GM21515 (cell line): ENCODE data around the gene HDX.
"Not testable (repeated sequence)": the region's sequence is repeated elsewhere in the genome, so short reads cannot be mapped to it uniquely, and the experiment has no call there.

Experiments
- ATAC-seq: cut with Tn5 transposase; IDR thresholded peaks from one replicate; pipeline ENCODE4 v1.9.1; 2021; ENCODE audit not compliant: unreplicated experiment

HDX gene

DNA sequence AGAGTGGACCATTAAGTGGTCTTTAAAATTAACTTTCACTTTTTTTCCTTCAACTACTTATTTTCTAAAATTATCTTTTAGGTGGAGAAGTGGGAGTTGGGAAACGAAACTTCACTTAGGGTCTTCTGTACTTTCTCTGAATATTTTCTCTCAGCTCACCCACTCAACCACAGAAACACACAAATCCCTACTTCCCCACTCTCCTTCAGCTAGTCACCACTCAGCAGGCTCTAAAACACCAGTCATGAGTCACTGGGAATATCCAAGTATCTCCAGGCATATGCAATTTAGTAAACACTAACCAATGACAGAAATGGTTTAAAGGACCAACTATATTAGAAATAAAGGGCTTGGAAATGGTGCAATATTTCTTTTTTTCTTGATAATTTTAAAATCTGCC is 161.3 kb downstream of the HDX start:
- ATAC-seq: no peak

DNA sequence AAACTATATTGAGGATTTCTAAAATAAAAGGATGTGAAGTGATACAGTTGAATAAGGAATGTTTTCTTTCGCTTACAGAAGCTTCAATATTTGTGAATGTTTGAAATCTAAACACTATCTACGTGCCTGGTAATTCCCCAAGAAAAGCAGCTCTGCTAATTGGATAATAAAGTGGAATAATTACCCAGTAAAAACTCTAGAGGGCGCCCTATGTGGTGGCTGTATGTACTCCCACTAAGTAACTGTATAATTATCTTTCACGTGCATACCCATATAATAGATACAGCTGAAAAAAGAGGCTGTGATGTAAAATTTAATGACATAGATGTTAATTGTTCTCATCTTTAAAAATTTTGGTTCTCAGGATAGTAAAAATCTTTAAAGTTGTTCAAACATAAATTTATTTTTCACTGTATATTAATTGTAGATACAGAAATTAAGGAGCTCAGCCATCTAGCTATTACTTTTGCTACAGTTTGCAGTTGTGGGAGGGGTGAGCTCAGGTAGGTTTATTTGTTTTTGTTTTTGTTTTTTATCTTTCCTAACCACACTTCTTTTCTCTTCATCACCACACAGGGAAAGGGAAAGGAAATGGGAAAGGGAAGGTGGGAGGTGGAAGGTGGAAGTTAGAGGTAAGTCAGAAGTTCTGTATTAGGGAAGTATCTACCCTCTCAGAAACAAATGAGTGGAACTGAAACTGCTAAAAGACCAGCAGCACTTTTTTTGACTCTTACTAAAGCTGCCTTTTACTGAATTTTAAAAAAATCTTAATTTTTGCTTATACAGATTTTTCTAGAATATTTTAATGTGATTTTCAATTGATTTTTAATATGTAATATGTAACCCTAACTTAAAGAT is 162.5 kb downstream of the HDX start:
- no peak for ATAC-seq

DNA sequence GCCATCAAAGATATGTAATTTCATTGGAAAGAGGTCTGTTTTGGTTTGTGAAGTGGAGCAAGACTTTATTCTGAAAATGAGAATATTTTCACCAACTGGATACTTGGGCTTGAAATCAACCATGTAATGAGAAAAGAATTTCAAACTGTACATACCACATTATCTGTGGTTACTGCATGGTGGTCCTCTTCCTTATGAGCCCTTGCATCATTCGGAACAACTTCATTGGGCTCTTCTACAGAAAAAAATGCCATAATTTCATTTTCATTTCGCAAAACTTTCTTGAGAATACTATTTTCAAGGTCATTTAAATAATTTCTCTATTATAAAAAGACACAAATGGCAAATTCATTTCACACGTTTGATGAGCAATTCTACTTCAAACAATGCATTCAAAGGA is 165.6 kb downstream of the HDX start:
- no peak for ATAC-seq

DNA sequence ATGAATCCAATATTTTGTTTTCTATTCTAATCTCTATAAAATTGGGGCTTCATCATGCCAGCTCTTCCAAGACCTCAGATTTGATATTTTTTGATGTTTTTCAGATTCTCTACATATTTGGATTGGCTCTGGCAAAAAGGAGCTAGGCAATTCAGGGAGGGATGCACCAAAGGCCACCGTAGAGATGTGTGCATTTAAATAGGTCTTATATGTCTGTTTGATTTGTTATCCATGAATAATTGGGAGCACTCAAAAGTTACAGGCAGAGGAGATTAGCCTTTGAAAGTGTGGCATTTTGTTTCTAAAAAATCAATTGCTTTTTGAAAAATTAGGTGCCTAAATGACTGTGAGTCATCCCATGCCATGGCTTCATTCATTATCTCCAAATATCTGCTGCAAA is 167.1 kb downstream of the HDX start:
- no peak for ATAC-seq

DNA sequence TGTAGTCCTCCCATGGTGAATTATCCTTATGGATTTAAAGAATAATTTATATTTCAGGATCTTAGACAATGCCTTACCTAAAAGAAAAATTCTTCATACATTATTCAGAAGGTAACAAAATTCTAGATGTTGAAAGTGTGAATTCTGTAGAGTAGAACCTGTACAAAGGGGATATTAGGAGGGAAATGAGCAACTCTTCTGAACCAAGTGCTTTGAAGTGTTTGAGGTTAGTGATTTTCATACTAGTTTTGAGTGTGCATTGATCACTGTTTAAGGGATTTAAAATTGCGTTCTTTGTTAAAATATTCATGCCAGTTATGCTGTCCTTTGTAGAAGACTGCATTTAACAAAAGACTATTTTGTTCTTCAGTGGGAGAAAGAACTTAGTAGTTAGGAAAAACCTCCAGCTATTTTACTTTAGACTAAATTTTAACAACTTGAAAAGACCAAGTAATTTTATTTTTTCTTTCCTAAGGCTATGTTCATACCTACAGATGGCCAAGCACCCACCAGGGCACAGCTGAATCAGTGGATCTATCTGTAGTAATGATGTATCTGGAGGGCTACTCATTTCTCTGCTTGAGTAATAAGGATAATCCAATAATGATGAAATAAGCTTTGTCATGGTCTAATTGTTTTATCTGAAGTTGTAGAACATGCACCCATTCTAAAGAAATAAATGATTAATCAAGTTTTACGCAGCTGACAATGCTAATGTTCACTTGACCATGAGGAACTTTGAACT is 180.0 kb downstream of the HDX start:
- no peak for ATAC-seq

GRCh38 chrX:84320614-84321013 is 181.6 kb downstream of the HDX start:
- no peak for ATAC-seq

DNA sequence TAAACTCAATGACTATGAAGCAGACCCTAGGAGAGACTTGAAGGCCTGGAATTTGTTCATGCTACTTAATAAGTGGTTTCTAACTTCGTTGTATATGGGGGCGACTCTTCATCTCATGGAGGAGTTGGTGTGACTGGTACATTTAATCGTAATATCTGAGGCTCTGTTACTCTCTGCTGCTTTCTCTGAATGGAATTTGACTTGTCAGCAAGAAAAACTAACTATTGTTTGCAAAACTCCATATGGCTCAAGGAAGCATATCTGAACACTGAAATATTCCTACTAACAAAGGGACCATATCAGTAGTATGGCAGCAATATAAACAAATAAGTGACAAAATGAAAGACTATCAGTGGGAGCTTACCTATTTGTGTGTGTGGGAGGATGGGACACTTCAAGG is 182.2 kb downstream of the HDX start:
- no peak for ATAC-seq

DNA sequence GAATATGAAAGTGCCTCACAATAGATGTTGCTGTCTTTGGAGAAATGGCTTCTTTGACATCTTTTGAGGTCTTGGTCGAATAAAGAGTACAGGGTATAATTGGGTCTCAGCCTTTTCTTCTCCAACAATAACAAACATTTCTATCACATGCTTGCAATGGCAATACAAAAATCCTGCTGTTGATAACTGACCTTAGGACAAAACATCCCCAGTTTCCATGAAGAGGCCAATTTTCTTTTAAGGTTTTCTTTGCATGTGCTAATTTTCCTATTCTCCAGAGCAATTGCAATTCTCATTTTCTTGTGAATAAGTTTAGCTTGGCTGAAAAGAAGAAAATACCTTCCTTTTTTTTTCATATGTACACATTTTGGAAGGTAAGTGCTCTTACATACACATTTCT is 183.6 kb downstream of the HDX start:
- ATAC-seq: no peak

DNA sequence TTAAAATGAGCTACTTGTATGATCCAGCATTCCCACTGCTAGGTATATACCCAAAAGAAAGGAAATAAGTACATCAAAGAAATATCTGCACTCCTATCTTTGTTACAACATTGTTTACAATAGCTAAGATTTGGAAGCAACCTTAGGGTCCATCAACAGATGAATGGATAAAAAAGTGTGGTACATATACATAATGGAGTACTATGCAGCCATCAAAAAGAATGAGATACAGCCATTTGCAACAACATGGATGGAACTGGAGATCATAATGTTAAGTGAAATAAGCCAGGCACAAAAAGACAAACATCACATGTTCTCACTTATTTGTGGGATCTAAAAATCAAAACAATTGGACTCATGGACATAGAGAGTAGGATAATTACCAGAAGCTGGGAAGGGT is 186.3 kb downstream of the HDX start:
- not testable (repeated sequence) for ATAC-seq
